Fibroblast of lung (primary cell): ENCODE data around the gene ATG10. TPM values are rescaled to one million over a fixed set of nuclear protein-coding genes. Genes with fewer than 3 reads are reported as not detected.
"Not testable (repeated sequence)": the region's sequence is repeated elsewhere in the genome, so short reads cannot be mapped to it uniquely, and the experiment has no call there.

Experiments used
- DNase-seq, 2 donors: peaks; one replicate each; pipeline versions ENCODE4 v3.0.0 to v3.0.0-alpha.2; 2010; ENCODE audit warnings: low read depth in 2 of 2
- H2AFZ ChIP-seq: 2 replicates; pipeline ENCODE4 v1.5.1; 2012; ENCODE audit warnings: low read length, control low read depth, inconsistent platforms
- H3K27ac ChIP-seq: 2 replicates; pipeline ENCODE4 v1.5.1; 2011; ENCODE audit warnings: low read length, control low read depth; ENCODE audit not compliant: insufficient read depth
- H3K27me3 ChIP-seq: 2 replicates; pipeline ENCODE4 v1.5.1; 2011; ENCODE audit warnings: mild to moderate bottlenecking, low read length; ENCODE audit not compliant: control insufficient read depth, insufficient read depth
- H3K36me3 ChIP-seq: 2 replicates; pipeline ENCODE4 v1.5.1; 2011; ENCODE audit warnings: low read length; ENCODE audit not compliant: control insufficient read depth, insufficient read depth
- H3K4me1 ChIP-seq: 2 replicates; pipeline ENCODE4 v1.5.1; 2011; ENCODE audit warnings: low read length; ENCODE audit not compliant: control insufficient read depth, insufficient read depth; ENCODE audit errors: extremely low read depth
- H3K4me2 ChIP-seq: 2 replicates; pipeline ENCODE4 v1.5.1; 2011; ENCODE audit warnings: low read length, control low read depth; ENCODE audit not compliant: insufficient read depth; ENCODE audit errors: extremely low read depth
- H3K4me3 ChIP-seq, 4 experiments: fragments of 200-600 bp in 1 of 4; sonication (generic) in 1 of 4; replicated peaks in 1 of 4; 2 replicates each; pipeline ENCODE4 v1.5.1; 2011 to 2016; ENCODE audit warnings: low read length in 4 of 4, low read depth in 3 of 4, mild to moderate bottlenecking in 3 of 4, control low read depth in 2 of 4, inconsistent platforms in 1 of 4, mixed read lengths in 1 of 4; ENCODE audit not compliant: insufficient read depth in 1 of 4; ENCODE audit errors: control extremely low read depth in 1 of 4
- H3K79me2 ChIP-seq: 2 replicates; pipeline ENCODE4 v1.5.1; 2012; ENCODE audit warnings: mild to moderate bottlenecking, low read length, inconsistent platforms; ENCODE audit not compliant: control insufficient read depth, insufficient read depth
- H3K9ac ChIP-seq: 2 replicates; pipeline ENCODE4 v1.5.1; 2011; ENCODE audit warnings: mild to moderate bottlenecking, low read length, control low read depth; ENCODE audit not compliant: insufficient read depth
- H3K9me3 ChIP-seq: 2 replicates; pipeline ENCODE4 v1.5.1; 2012; ENCODE audit warnings: low read depth, low read length; ENCODE audit not compliant: control insufficient read depth, insufficient read depth
- H4K20me1 ChIP-seq: 2 replicates; pipeline ENCODE4 v1.5.1; 2011; ENCODE audit warnings: low read length; ENCODE audit not compliant: control insufficient read depth, insufficient read depth; ENCODE audit errors: extremely low read depth
- CTCF ChIP-seq, 2 donors: IDR thresholded peaks in 1 of 2; conservative IDR thresholded peaks in 1 of 2; 1 replicate in 1 of 2; 2 replicates in 1 of 2; pipeline ENCODE4 v1.5.1; 2011 to 2012; ENCODE audit warnings: low read length in 2 of 2, control low read depth in 1 of 2, inconsistent platforms in 1 of 2, low read depth in 1 of 2, mild to moderate bottlenecking in 1 of 2
- EZH2 ChIP-seq: IDR thresholded peaks from 2 replicates; pipeline ENCODE4 v1.5.1; 2012; ENCODE audit warnings: low read length, control low read depth, mild to moderate bottlenecking; ENCODE audit errors: missing control alignments
- polyA plus RNA-seq, 2 donors: library from polyadenylated mRNA; depleted of rRNA in 1 of 2; stranded (reverse) in 1 of 2; unstranded in 1 of 2; fragments of >200 nt; gene quantifications; 2 replicates each; pipeline ENCODE4 v1.2.1, GENCODE V29; 2011 to 2012; ENCODE audit warnings: missing spikeins in 1 of 2
- total RNA-seq: library from RNA; depleted of rRNA; stranded (reverse); fragments of >200 nt; gene quantifications from 2 replicates; pipeline ENCODE4 v1.2.1, GENCODE V29; 2014

Gene ATG10
- total and polyA plus RNA-seq, 2 donors (not counting 1 experiment from before 2014, with no cell fraction given) = 2.5 to 8.8 TPM

- no peak overlapping the region for H2AFZ ChIP-seq
- TF ChIP-seq EZH2 (no peak), CTCF (conservative IDR thresholded peaks at IDR 0.05 in 1 of 2, IDR thresholded peaks at IDR 0.05 in 1 of 2; ENCODE audit: low read depth in 1 of 2, low read length in 2 of 2) (no peak)
- no peaks in the 10 kb centered on the region for H3K79me2 ChIP-seq
- no peaks in the 10 kb centered on the region for H3K36me3 ChIP-seq
- no peaks in the 10 kb centered on the region for H3K27me3 ChIP-seq
- no peaks in the 10 kb centered on the region for H4K20me1 ChIP-seq
- DNase-seq = no peak
- no peak overlapping the region for H3K4me3 ChIP-seq
- H3K27ac ChIP-seq = no peak overlapping the region
- H3K9me3 ChIP-seq = no peaks in the 10 kb centered on the region
- H3K9ac ChIP-seq = no peak overlapping the region
- H3K4me2 ChIP-seq = no peak overlapping the region
- no peaks in the 10 kb centered on the region for H3K4me1 ChIP-seq
Observed at GRCh38 chr5:82010696-82011095, 38.9 kb downstream of the ATG10 start.

GRCh38 chr5:82011761-82012160, 39.9 kb downstream of the ATG10 start:
- H3K9me3 ChIP-seq = no peaks in the 10 kb centered on the region
- H3K79me2 ChIP-seq = no peaks in the 10 kb centered on the region
- TF ChIP-seq CTCF (conservative IDR thresholded peaks at IDR 0.05 in 1 of 2, IDR thresholded peaks at IDR 0.05 in 1 of 2; ENCODE audit: low read depth in 1 of 2, low read length in 2 of 2) (no peak), EZH2 (no peak)
- H2AFZ ChIP-seq = no peak overlapping the region
- no peaks in the 10 kb centered on the region for H3K36me3 ChIP-seq
- H3K27me3 ChIP-seq = no peaks in the 10 kb centered on the region
- H3K4me1 ChIP-seq = no peaks in the 10 kb centered on the region
- H3K4me3 ChIP-seq = no peak overlapping the region
- H4K20me1 ChIP-seq = no peaks in the 10 kb centered on the region
- H3K4me2 ChIP-seq = no peak overlapping the region
- H3K9ac ChIP-seq = no peak overlapping the region
- no peak overlapping the region for H3K27ac ChIP-seq
- peak; percentile 17 to 68 for DNase-seq

- not testable (repeated sequence) for H3K27ac ChIP-seq, H3K4me1 ChIP-seq, H3K27me3 ChIP-seq, H3K4me3 ChIP-seq, H3K9me3 ChIP-seq, DNase-seq, H3K36me3 ChIP-seq, H3K79me2 ChIP-seq, H4K20me1 ChIP-seq, H3K4me2 ChIP-seq, H2AFZ ChIP-seq, H3K9ac ChIP-seq
Observed at GRCh38 chr5:82014644-82015043, 42.8 kb downstream of the ATG10 start.
